HEK293 (cell line): ENCODE data around the gene RNF2.

Source experiments
- TSHZ1 ChIP-seq: fragments of 450-650 bp; formaldehyde crosslinking; IDR thresholded peaks from 2 replicates; pipeline ENCODE4 v1.5.1; 2016; ENCODE audit warnings: missing biosample characterization, missing genetic modification characterization, borderline replicate concordance
- ZFHX2 ChIP-seq: fragments of 450-650 bp; formaldehyde crosslinking; conservative IDR thresholded peaks from 2 replicates; pipeline ENCODE4 v1.5.1; 2016; ENCODE audit warnings: missing biosample characterization, missing genetic modification characterization
- ZNF660 ChIP-seq: fragments of 450-650 bp; IDR thresholded peaks from 2 replicates; pipeline ENCODE4 v1.5.1; 2018; ENCODE audit warnings: missing biosample characterization, mild to moderate bottlenecking, missing genetic modification characterization

- TF ChIP-seq ZNF660 (no peak), TSHZ1 (no peak), ZFHX2 (tag by site-specific recombination) (no peak)
Measured at GRCh38 chr1:185108321-185108720, 63.0 kb downstream of the RNF2 start.
